NCI-H748 (cell line): ENCODE data around the gene MSL3.

Experiments used
- DNase-seq: peaks from one replicate; lab custom pipeline; 2025; ENCODE audit not compliant: unreplicated experiment; lab: John Stamatoyannopoulos, UW

Gene MSL3

GRCh38 chrX:11759172-11759460, 1.1 kb downstream of the MSL3 start:
- DNase-seq = peak; percentile 42

- peak; percentile 93 for DNase-seq
Observed at GRCh38 chrX:11759461-11760311, 1.6 kb downstream of the MSL3 start.

- no peak for DNase-seq
Observed at GRCh38 chrX:11760958-11761357, 2.9 kb downstream of the MSL3 start.

- no peak for DNase-seq
Observed at GRCh38 chrX:11764602-11765067, 6.6 kb downstream of the MSL3 start.

- no peak for DNase-seq
Observed at GRCh38 chrX:11765449-11765848, 7.4 kb downstream of the MSL3 start.

- DNase-seq = no peak
Observed at GRCh38 chrX:11766487-11766886, 8.4 kb downstream of the MSL3 start.

GRCh38 chrX:11768039-11768438, 10.0 kb downstream of the MSL3 start:
- DNase-seq = no peak

- peak; percentile 48 for DNase-seq
Observed at GRCh38 chrX:11770320-11770719, 12.3 kb downstream of the MSL3 start.

GRCh38 chrX:11778230-11778629, 20.2 kb downstream of the MSL3 start:
- no peak for DNase-seq

- DNase-seq = no peak
Observed at GRCh38 chrX:11781133-11781532, 23.1 kb downstream of the MSL3 start.

GRCh38 chrX:11781734-11782370, 23.8 kb downstream of the MSL3 start:
- DNase-seq = no peak

GRCh38 chrX:11784543-11784942, 26.5 kb downstream of the MSL3 start:
- no peak for DNase-seq

GRCh38 chrX:11786862-11787261, 28.8 kb downstream of the MSL3 start:
- DNase-seq = no peak

- DNase-seq = peak; percentile 24
Observed at GRCh38 chrX:11787564-11787963, 29.5 kb downstream of the MSL3 start.

GRCh38 chrX:11789809-11790208, 31.8 kb downstream of the MSL3 start:
- no peak for DNase-seq

- no peak for DNase-seq
Observed at GRCh38 chrX:11791090-11791489, 33.1 kb downstream of the MSL3 start.

- no peak for DNase-seq
Observed at GRCh38 chrX:11791537-11791936, 33.5 kb downstream of the MSL3 start.

- DNase-seq = no peak
Observed at GRCh38 chrX:11792461-11793421, 34.7 kb downstream of the MSL3 start.

- DNase-seq = no peak
Observed at GRCh38 chrX:11793734-11794133, 35.7 kb downstream of the MSL3 start.

GRCh38 chrX:11813341-11813740, 55.3 kb downstream of the MSL3 start:
- no peak for DNase-seq
